Measurements from ENCODE around the gene LIMA1. TPM values are rescaled to one million over a fixed set of nuclear protein-coding genes. Genes with fewer than 3 reads are reported as not detected.
"Not testable (repeated sequence)": the region's sequence is repeated elsewhere in the genome, so short reads cannot be mapped to it uniquely, and the experiment has no call there.

The LIMA1 gene
- total RNA-seq, 2 donors from 2014 or later = 66.7 to 94.2 TPM

- TF ChIP-seq POLR2A (IDR thresholded peaks at IDR 0.05) = no peak
- intact Hi-C loops (cut with DNase I) = no loop called here
- no peak overlapping the region for H3K27ac ChIP-seq
- no peaks in the 10 kb centered on the region for H3K27me3 ChIP-seq (replicated peaks; ENCODE audit: insufficient read depth)
- H3K36me3 ChIP-seq = no peaks in the 10 kb centered on the region
- no peak for DNase-seq (ENCODE audit: low spot score)
- H3K4me1 ChIP-seq (replicated peaks) = no peaks in the 10 kb centered on the region
- H3K4me3 ChIP-seq = no peak overlapping the region
- H3K9me3 ChIP-seq = no peaks in the 10 kb centered on the region
Observed at GRCh38 chr12:50156641-50157040, 126.7 kb downstream of the LIMA1 start.

- H3K27ac ChIP-seq; DNase-seq (ENCODE audit: low spot score); H3K9me3 ChIP-seq; intact Hi-C loops (cut with DNase I); H3K4me3 ChIP-seq; H3K27me3 ChIP-seq (replicated peaks; ENCODE audit: insufficient read depth); H3K36me3 ChIP-seq; H3K4me1 ChIP-seq (replicated peaks): not testable (repeated sequence)
- WGBS = 93% methylated on average over 5 of the region's 5 CpGs
Observed at GRCh38 chr12:50154947-50155346, 128.4 kb downstream of the LIMA1 start.

GRCh38 chr12:50151047-50151687 is 132.2 kb downstream of the LIMA1 start:
- no peak for DNase-seq (ENCODE audit: low spot score)
- TF ChIP-seq CTCF (IDR thresholded peaks at IDR 0.05) (no peak), POLR2AphosphoS5 (IDR thresholded peaks at IDR 0.05) (no peak), POLR2A (IDR thresholded peaks at IDR 0.05) (no peak)
- intact Hi-C loops (cut with DNase I) = no loop called here
- Histone ChIP-seq H3K27me3 (replicated peaks; ENCODE audit: insufficient read depth) (no peaks in the 10 kb centered on the region), H3K9me3 (no peaks in the 10 kb centered on the region), H3K36me3 (no peaks in the 10 kb centered on the region), H3K4me1 (replicated peaks) (no peaks in the 10 kb centered on the region), H3K27ac (no peak overlapping the region), H3K4me3 (no peak overlapping the region)
- 64% methylated on average over 1 of the region's 1 CpG for WGBS

- DNase-seq (ENCODE audit: low spot score) = no peak
- Histone ChIP-seq H3K9me3 (no peaks in the 10 kb centered on the region), H3K4me1 (replicated peaks) (no peaks in the 10 kb centered on the region), H3K27me3 (replicated peaks; ENCODE audit: insufficient read depth) (no peaks in the 10 kb centered on the region), H3K27ac (no peak overlapping the region), H3K4me3 (no peak overlapping the region), H3K36me3 (no peaks in the 10 kb centered on the region)
- WGBS = 71% methylated on average over 3 of the region's 3 CpGs
- TF ChIP-seq CTCF (IDR thresholded peaks at IDR 0.05) (no peak), POLR2AphosphoS5 (IDR thresholded peaks at IDR 0.05) (no peak), POLR2A (IDR thresholded peaks at IDR 0.05) (no peak)
- intact Hi-C loops (cut with DNase I) = no loop called here
Observed at GRCh38 chr12:50149311-50149710, 134.0 kb downstream of the LIMA1 start.

GRCh38 chr12:50148011-50148410 is 135.3 kb downstream of the LIMA1 start:
- H3K27ac ChIP-seq; H3K4me3 ChIP-seq; H3K36me3 ChIP-seq; H3K27me3 ChIP-seq (replicated peaks; ENCODE audit: insufficient read depth); H3K4me1 ChIP-seq (replicated peaks); DNase-seq (ENCODE audit: low spot score); H3K9me3 ChIP-seq; intact Hi-C loops (cut with DNase I): not testable (repeated sequence)
- 98% methylated on average over 6 of the region's 6 CpGs for WGBS

- H3K36me3 ChIP-seq = no peaks in the 10 kb centered on the region
- H3K4me1 ChIP-seq (replicated peaks) = no peaks in the 10 kb centered on the region
- H3K9me3 ChIP-seq = no peaks in the 10 kb centered on the region
- H3K27me3 ChIP-seq (replicated peaks; ENCODE audit: insufficient read depth) = no peaks in the 10 kb centered on the region
- WGBS = 100% methylated on average over 4 of the region's 4 CpGs
- no peak overlapping the region for H3K27ac ChIP-seq
- TF ChIP-seq POLR2A (IDR thresholded peaks at IDR 0.05) (no peak), POLR2AphosphoS5 (IDR thresholded peaks at IDR 0.05) (no peak), CTCF (IDR thresholded peaks at IDR 0.05) (no peak)
- intact Hi-C loops (cut with DNase I) = no loop called here
- DNase-seq (ENCODE audit: low spot score) = no peak
- H3K4me3 ChIP-seq = no peak overlapping the region
Observed at GRCh38 chr12:50147281-50147680, 136.0 kb downstream of the LIMA1 start.
